ENCODE data around the gene NR2C2AP. TPM values are rescaled to one million over a fixed set of nuclear protein-coding genes. Genes with fewer than 3 reads are reported as not detected.
"Not testable (repeated sequence)": the region's sequence is repeated elsewhere in the genome, so short reads cannot be mapped to it uniquely, and the experiment has no call there.

NR2C2AP gene, protein sequence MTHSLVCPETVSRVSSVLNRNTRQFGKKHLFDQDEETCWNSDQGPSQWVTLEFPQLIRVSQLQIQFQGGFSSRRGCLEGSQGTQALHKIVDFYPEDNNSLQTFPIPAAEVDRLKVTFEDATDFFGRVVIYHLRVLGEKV
- 10 to 100 TPM in 3 of 12 donors, 1 to 10 TPM in 7, not detected in 2; 6.8 to 13.2 (median 9.2) TPM for polyA plus RNA-seq (ENCODE audit: insufficient read length in 12 of 12)
- long read RNA-seq, donor 1, partial matches to known transcripts: 0 of 5 reads
- long read RNA-seq, donor 1, other reads (novel, unspliced or antisense): 0 of 5 reads
- long read RNA-seq, donor 2, partial matches to known transcripts: 0 of 1 reads
- long read RNA-seq, donor 2, other reads (novel, unspliced or antisense): 0 of 1 reads
- long read RNA-seq, donor 3, partial matches to known transcripts: 0 of 3 reads
- long read RNA-seq, donor 3, other reads (novel, unspliced or antisense): 0 of 3 reads
- long read RNA-seq, donor 4, partial matches to known transcripts: 0 of 1 reads
- long read RNA-seq, donor 4, other reads (novel, unspliced or antisense): 0 of 1 reads
- long read RNA-seq, donor 5, partial matches to known transcripts: 0 of 3 reads
- long read RNA-seq, donor 5, other reads (novel, unspliced or antisense): 0 of 3 reads
- long read RNA-seq, donor 6, partial matches to known transcripts: 19 of 29 reads
- long read RNA-seq, donor 6, other reads (novel, unspliced or antisense): 8 of 29 reads
- long read RNA-seq, donor 7, partial matches to known transcripts: 0 of 2 reads
- long read RNA-seq, donor 7, other reads (novel, unspliced or antisense): 0 of 2 reads
- long read RNA-seq, donor 8, partial matches to known transcripts: 0 of 6 reads
- long read RNA-seq, donor 8, other reads (novel, unspliced or antisense): 0 of 6 reads
- long read RNA-seq, donor 9, partial matches to known transcripts: 0 of 2 reads
- long read RNA-seq, donor 9, other reads (novel, unspliced or antisense): 0 of 2 reads
- long read RNA-seq, donor 10, partial matches to known transcripts: 0 of 3 reads
- long read RNA-seq, donor 10, other reads (novel, unspliced or antisense): 0 of 3 reads
- long read RNA-seq, donor 11, transcript NR2C2AP-201 (5 exons, 1,293 nt): major isoform, 9 of 17 reads
- long read RNA-seq, donor 11, partial matches to known transcripts: 6 of 17 reads
- long read RNA-seq, donor 11, other reads (novel, unspliced or antisense): 0 of 17 reads

DNA sequence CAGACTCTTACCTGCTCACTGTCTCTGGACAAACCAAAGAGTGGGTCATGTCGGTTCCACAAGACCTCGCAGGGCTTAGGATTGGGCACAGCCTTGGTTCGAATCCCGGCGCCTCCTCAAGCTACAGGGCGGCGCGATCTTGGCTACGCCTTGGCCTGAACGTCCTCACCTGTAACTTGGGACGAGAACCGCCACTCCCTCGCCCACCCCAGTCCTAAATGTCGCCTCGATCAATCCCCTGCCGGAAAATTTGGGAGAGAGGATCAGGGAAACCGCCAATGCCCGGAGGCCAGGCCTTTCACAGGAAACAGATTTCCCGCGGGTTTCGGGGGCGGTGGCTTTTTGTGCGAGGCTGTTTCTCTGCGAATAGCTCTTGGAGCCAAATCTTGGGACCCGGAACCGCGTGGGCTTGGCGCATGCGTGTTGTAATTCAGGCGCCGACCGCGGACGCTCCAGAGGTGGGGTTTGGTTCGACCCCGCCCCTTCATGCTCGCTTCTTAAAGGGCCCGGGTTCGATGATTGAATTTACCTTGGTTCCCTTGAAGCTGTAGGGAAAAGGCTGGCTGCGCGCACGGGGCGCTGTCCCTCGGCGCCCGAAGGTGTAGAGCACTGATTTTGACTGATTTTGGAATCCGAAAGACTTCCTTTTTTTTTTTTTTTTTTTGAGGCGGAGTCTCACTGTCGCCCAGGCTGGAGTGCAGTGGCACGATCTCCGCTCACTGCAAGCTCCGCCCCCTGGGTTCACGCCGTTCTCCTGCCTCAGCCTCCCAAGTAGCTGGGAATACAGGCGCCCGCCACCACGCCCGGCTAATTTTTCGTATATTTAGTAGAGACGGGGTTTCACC is at the start of gene NR2C2AP:
TSS of gene NR2C2AP (minus strand) at position 403 of the 845 bp plus-strand sequence. CDS start at position 49, 354 bp downstream.
- DNase-seq: peak; percentile 93

- DNase-seq: no peak
These were observed 47.1 kb upstream of the NR2C2AP start for GRCh38 chr19:19250196-19250801.

GRCh38 chr19:19240476-19240875 is 37.3 kb upstream of the NR2C2AP start:
- no peak for DNase-seq

GRCh38 chr19:19239675-19240074 is 36.5 kb upstream of the NR2C2AP start:
- no peak for DNase-seq

GRCh38 chr19:19238126-19238894 is 35.1 kb upstream of the NR2C2AP start:
- DNase-seq: no peak

GRCh38 chr19:19236173-19236572 is 33.0 kb upstream of the NR2C2AP start:
- DNase-seq: no peak

- DNase-seq: no peak
These were observed 31.1 kb upstream of the NR2C2AP start for GRCh38 chr19:19234220-19234816.

DNA sequence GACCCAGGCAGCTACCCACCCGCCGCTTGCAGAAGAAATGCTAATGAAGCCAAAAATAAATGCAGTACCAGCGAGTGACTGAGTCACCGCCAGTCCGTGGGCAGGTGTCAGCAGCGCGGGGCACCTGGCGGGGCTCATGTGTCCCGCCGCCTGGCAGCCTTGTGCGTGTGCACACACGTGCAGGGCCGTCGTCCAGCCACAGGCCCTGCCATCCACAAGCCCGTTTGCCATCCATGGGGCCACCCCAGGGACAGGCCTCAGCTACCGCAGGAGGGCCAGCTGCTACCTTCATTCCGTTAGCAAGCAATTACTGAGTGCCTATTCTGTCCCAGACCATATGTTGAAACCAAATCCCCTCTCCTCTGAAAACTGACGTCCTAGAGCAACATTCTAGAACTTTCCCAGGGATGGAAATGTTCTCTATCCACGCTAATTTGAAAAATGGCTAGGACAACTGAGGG is 29.1 kb upstream of the NR2C2AP start:
- no peak for DNase-seq

DNA sequence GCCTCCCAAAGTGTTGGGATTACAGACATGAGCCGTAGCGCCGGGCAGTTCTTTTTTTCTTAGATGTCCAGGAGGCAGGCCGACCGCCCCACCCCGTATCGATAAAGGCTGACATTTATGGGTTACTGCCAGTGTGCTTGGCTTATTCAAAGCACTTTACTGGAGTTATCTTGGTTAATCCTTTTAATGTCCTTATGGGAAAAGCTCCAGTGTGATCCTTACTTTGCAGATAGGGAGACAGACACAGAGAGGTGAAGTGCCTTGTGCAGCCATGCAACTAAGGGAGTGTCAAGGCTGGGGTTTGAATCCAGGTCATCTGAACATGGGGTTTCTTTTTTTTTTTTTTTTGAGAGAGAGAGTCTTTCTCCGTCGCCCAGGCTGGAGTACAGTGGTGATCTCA is 27.8 kb upstream of the NR2C2AP start:
- DNase-seq: no peak

- DNase-seq: no peak
These were observed 26.5 kb upstream of the NR2C2AP start for GRCh38 chr19:19229701-19230100.

GRCh38 chr19:19227217-19227616 is 24.0 kb upstream of the NR2C2AP start:
- DNase-seq: no peak

GRCh38 chr19:19226663-19227062 is 23.4 kb upstream of the NR2C2AP start:
- no peak for DNase-seq

DNA sequence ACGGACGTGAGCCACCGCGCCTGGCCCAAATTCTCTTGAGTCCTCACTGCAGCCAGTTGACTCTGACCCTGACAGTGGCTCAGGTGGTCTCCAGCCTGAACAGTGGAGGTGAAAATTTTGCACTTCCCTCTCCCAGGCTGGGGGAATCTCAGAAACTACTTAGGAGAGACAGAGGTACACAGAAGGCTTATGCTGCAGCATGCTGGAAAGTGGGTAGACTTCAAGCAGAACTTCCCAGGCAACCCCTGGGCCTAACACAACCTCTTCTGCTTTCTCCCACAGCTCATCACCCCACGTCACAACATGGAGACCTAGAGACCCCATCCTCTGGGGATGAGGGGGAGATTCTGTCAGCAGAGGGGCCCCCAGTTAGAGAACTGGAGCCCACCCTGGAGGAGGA is 23.0 kb upstream of the NR2C2AP start:
- DNase-seq: no peak

- DNase-seq: peak; percentile 19
These were observed 21.8 kb upstream of the NR2C2AP start for GRCh38 chr19:19224852-19225494.

DNA sequence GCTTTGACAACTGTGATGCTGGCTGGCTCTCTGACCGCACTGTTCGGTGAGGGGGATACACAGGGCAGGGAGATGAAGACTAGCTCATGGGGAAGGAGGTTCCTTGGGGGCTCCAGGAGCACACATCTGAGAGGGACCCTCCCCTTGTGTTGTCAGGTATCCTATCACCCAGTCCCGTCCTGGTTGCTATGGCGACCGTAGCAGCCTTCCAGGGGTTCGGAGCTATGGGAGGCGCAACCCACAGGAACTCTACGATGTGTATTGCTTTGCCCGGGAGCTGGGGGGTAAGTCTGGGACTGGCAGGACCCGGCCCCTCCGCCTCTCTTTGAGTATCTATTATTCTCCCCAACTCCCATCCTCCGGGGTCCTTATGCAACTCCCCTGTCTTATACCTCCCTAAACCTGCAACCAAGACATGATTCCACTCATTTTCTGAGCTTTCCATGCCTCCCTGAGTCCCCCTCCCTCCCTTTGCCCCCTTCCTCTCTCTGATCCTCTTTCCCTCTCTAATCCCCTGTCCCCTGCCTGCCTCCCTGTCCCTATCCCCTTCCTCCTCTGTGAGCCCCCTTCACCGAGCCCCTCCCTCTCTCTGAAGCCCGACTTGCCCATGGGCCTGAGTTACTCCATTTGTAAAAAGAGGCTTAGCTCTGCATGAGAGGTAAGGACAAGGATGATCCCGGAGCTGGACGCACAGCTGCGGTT is 21.1 kb upstream of the NR2C2AP start:
- no peak for DNase-seq

DNA sequence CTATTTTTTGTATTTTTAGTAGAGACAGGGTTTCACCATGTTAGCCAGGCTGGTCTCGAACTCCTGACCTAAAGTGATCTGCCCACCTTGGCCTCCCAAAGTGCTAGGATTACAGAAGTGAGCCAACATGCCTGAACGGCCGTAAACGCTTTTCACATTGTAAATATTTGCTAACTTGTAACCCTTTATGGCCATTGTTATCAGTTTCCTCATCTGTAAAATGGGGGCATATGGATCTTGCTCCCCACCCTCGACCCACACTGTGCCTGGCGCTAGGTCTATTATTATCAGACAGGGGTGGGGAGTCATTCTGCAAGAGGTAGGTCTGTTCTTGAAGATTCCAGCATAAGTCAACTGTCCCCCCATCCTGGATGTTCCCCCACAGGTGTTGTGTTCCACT is 20.4 kb upstream of the NR2C2AP start:
- DNase-seq: no peak

DNA sequence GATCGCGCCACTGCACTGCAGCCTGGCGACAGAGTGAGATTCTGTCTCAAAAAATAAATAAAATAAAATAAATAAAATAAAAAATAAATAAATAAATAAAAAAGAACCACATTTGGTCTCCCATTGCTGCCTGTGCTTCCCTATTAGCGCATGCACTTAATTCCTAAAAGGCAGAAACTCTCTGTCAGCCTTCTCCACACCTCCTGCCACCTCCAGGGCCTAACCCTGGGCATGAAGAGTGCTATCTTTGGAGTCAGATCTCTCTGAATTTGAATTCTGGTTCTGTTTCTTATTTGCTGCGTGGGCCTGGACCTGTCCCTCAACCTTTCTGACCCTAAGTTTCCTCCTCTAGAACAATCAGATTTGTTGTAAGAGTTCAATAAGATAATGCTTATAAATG is 19.8 kb upstream of the NR2C2AP start:
- DNase-seq: no peak

- DNase-seq: not testable (repeated sequence)
These were observed 17.8 kb upstream of the NR2C2AP start for GRCh38 chr19:19221000-19221399.

Measured in muscle of arm (tissue), 14 donors.